SK-N-SH (cell line): Measurements from ENCODE around the gene WNK4. TPM values are rescaled to one million over a fixed set of nuclear protein-coding genes. Genes with fewer than 3 reads are reported as not detected.

ENCODE experiments used
- CTCF ChIA-PET: fragments of 300-600, 350-600 bp; formaldehyde crosslinking; extraction: SDS; loops from one replicate; lab custom pipeline; 2021; lab: Yijun Ruan, JAX
- POLR2A ChIA-PET: fragments of 350-600 bp; sonication (Branson Sonifier 250); formaldehyde crosslinking; extraction: SDS; loops from one replicate; lab custom pipeline; 2020; ENCODE audit warnings: antibody characterized with exemption, inconsistent platforms; lab: Yijun Ruan, JAX
- DNase-seq: peaks from one replicate; pipeline ENCODE4 v3.0.0; 2012
- H2AFZ ChIP-seq: fragments of 200-600 bp; sonication (generic); 2 replicates; pipeline ENCODE4 v1.8.1; 2016; ENCODE audit warnings: antibody characterized with exemption, mild to moderate bottlenecking, low read depth
- H3F3A ChIP-seq: fragments of 200-600 bp; sonication (generic); replicated peaks from 2 replicates; pipeline ENCODE3; 2016; ENCODE audit warnings: antibody characterized with exemption, mild to moderate bottlenecking; ENCODE audit not compliant: insufficient read depth
- H3K27ac ChIP-seq, 2 experiments: fragments of 200-500 bp in 1 of 2; fragments of 200-600 bp in 1 of 2; sonication (Bioruptor generic) in 1 of 2; sonication (generic), shearing (Covaris generic) in 1 of 2; 2 replicates each; pipeline versions ENCODE4 v1.5.1 to v1.6.1; 2014 to 2016; ENCODE audit warnings: low read depth in 2 of 2, inconsistent platforms in 1 of 2, low read length in 1 of 2, mild to moderate bottlenecking in 1 of 2, mixed read lengths in 1 of 2
- H3K27me3 ChIP-seq: fragments of 200-600 bp; sonication (generic), shearing (Covaris generic); 2 replicates; pipeline ENCODE4 v1.6.1; 2016; ENCODE audit warnings: mixed run types; ENCODE audit not compliant: insufficient read depth
- H3K36me3 ChIP-seq, 2 experiments: fragments of 200-500 bp in 1 of 2; fragments of 200-600 bp in 1 of 2; sonication (Bioruptor generic) in 1 of 2; sonication (generic) in 1 of 2; replicated peaks in 1 of 2; 2 replicates each; pipeline versions ENCODE3 to v1.5.1; 2014 to 2016; ENCODE audit warnings: low read length in 1 of 2, mild to moderate bottlenecking in 1 of 2; ENCODE audit not compliant: insufficient read depth in 2 of 2, control insufficient read depth in 1 of 2
- H3K4me1 ChIP-seq, 2 experiments: fragments of 200-500 bp in 1 of 2; fragments of 200-600 bp in 1 of 2; sonication (Bioruptor generic) in 1 of 2; sonication (generic), shearing (Covaris generic) in 1 of 2; 2 replicates each; pipeline versions ENCODE4 v1.5.1 to v1.6.1; 2014 to 2016; ENCODE audit warnings: low read depth in 1 of 2, low read length in 1 of 2, mixed run types in 1 of 2; ENCODE audit not compliant: insufficient read depth in 2 of 2, control insufficient read depth in 1 of 2
- H3K4me2 ChIP-seq: fragments of 200-600 bp; sonication (generic), shearing (Covaris generic); 2 replicates; pipeline ENCODE4 v1.6.1; 2017; ENCODE audit warnings: mixed run types
- H3K4me3 ChIP-seq, 2 experiments: fragments of 200-500 bp in 1 of 2; fragments of 200-600 bp in 1 of 2; sonication (Bioruptor generic) in 1 of 2; sonication (generic), shearing (Covaris generic) in 1 of 2; 2 replicates each; pipeline versions ENCODE4 v1.5.1 to v1.8.1; 2014 to 2016; ENCODE audit warnings: low read depth in 2 of 2, inconsistent platforms in 1 of 2, low read length in 1 of 2, mild to moderate bottlenecking in 1 of 2, mixed read lengths in 1 of 2, moderate library complexity in 1 of 2
- H3K79me2 ChIP-seq: fragments of 200-600 bp; sonication (generic); 2 replicates; pipeline ENCODE4 v1.8.1; 2017; ENCODE audit warnings: mild to moderate bottlenecking; ENCODE audit not compliant: insufficient read depth
- H3K9ac ChIP-seq: fragments of 200-600 bp; sonication (generic); 2 replicates; pipeline ENCODE4 v1.6.1; 2017; ENCODE audit warnings: mixed run types
- H3K9me2 ChIP-seq: fragments of 200-600 bp; sonication (generic); 2 replicates; pipeline ENCODE4 v1.6.1; 2017; ENCODE audit warnings: mixed run types
- H3K9me3 ChIP-seq: fragments of 200-600 bp; sonication (generic); 2 replicates; pipeline ENCODE4 v1.6.1; 2017; ENCODE audit warnings: mixed run types, mild to moderate bottlenecking, moderate library complexity
- H4K20me1 ChIP-seq: fragments of 200-600 bp; sonication (generic); 2 replicates; pipeline ENCODE4 v1.6.1; 2017; ENCODE audit warnings: mild to moderate bottlenecking, mixed run types; ENCODE audit not compliant: insufficient read depth
- EP300 ChIP-seq, 2 experiments: IDR thresholded peaks; 2 replicates each; pipeline versions ENCODE4 v1.4.0 to v1.6.1; 2012; ENCODE audit warnings: borderline replicate concordance in 1 of 2, low read depth in 1 of 2, low read length in 1 of 2
- EZH2phosphoT487 ChIP-seq: fragments of 200-600 bp; sonication (generic); IDR thresholded peaks from 2 replicates; pipeline ENCODE4 v1.6.1; 2017; ENCODE audit warnings: low read depth, mixed run types, mild to moderate bottlenecking, antibody characterized with exemption, moderate library complexity, borderline replicate concordance
- FOXJ3 ChIP-seq: sonication (generic); formaldehyde crosslinking; IDR thresholded peaks from 2 replicates; pipeline ENCODE4 v1.5.1; 2020; ENCODE audit warnings: mild to moderate bottlenecking, missing genetic modification reagents
- JUND ChIP-seq: IDR thresholded peaks from 2 replicates; pipeline ENCODE4 v1.4.0; 2012
- MEF2A ChIP-seq: IDR thresholded peaks from 2 replicates; pipeline ENCODE4 v1.4.0; 2012; ENCODE audit warnings: low read depth, borderline replicate concordance
- MXI1 ChIP-seq: IDR thresholded peaks from 2 replicates; pipeline ENCODE4 v1.6.1; 2012; ENCODE audit warnings: mild to moderate bottlenecking, low read depth, low read length, improper control_type of control experiment
- NFIC ChIP-seq: IDR thresholded peaks from 2 replicates; pipeline ENCODE4 v1.4.0; 2012; ENCODE audit warnings: borderline replicate concordance
- NRF1 ChIP-seq: IDR thresholded peaks from 2 replicates; pipeline ENCODE4 v1.6.1; 2012; ENCODE audit warnings: low read depth, mild to moderate bottlenecking, low read length
- POLR2AphosphoS5 ChIP-seq: IDR thresholded peaks from 2 replicates; pipeline ENCODE4 v1.6.1; 2012; ENCODE audit warnings: low read depth, low read length
- RAD21 ChIP-seq: IDR thresholded peaks from 2 replicates; pipeline ENCODE4 v1.6.1; 2012; ENCODE audit warnings: mild to moderate bottlenecking, low read length
- RCOR1 ChIP-seq: fragments of 150-350 bp; IDR thresholded peaks from 2 replicates; pipeline ENCODE4 v1.6.1; 2017; ENCODE audit warnings: antibody characterized with exemption, low read length
- RXRA ChIP-seq: IDR thresholded peaks from 2 replicates; pipeline ENCODE4 v1.4.0; 2012; ENCODE audit warnings: low read depth, mild to moderate bottlenecking, borderline replicate concordance
- SIN3A ChIP-seq: IDR thresholded peaks from 2 replicates; pipeline ENCODE4 v1.6.1; 2012; ENCODE audit warnings: low read depth, mild to moderate bottlenecking, low read length, moderate library complexity, borderline replicate concordance
- TEAD4 ChIP-seq: IDR thresholded peaks from 2 replicates; pipeline ENCODE4 v1.4.0; 2012; ENCODE audit warnings: mild to moderate bottlenecking, borderline replicate concordance; ENCODE audit not compliant: insufficient read depth
- YY1 ChIP-seq: IDR thresholded peaks from 2 replicates; pipeline ENCODE4 v1.4.0; 2012; ENCODE audit warnings: low read depth, mild to moderate bottlenecking
- WGBS: methylation state at CpG from one replicate; pipeline ENCODE4 v1.1.6; 2017; ENCODE audit warnings: low lambda C conversion rate; 5-methylcytosine and 5-hydroxymethylcytosine counted together
- polyA plus RNA-seq, 3 experiments: library from polyadenylated mRNA; depleted of rRNA; stranded (reverse); fragments of >200 nt; gene quantifications; 2 replicates each; pipeline ENCODE4 v1.2.3, GENCODE V29; 2012
- TF ChIP-seq, protein P1 (sequence below): fragments of 150-350 bp; IDR thresholded peaks from 2 replicates; pipeline ENCODE4 v1.6.1; 2016; ENCODE audit warnings: mild to moderate bottlenecking, low read depth, low read length
- TF ChIP-seq, protein P2 (sequence below): IDR thresholded peaks from 2 replicates; pipeline ENCODE4 v1.6.1; 2012; ENCODE audit warnings: mild to moderate bottlenecking, low read depth, low read length, moderate library complexity
- TF ChIP-seq, protein P3 (sequence below): fragments of 150-350 bp; IDR thresholded peaks from 2 replicates; pipeline ENCODE4 v1.6.1; 2017; ENCODE audit warnings: antibody characterized with exemption, low read length, low read depth, borderline replicate concordance
- TF ChIP-seq, protein P4 (sequence below): IDR thresholded peaks from 2 replicates; pipeline ENCODE4 v1.4.0; 2012; ENCODE audit warnings: low read depth, borderline replicate concordance

Gene WNK4
- polyA plus RNA-seq, 1 of the 3 experiments (the other 2 are of a cell fraction) = 12.5 TPM

DNA sequence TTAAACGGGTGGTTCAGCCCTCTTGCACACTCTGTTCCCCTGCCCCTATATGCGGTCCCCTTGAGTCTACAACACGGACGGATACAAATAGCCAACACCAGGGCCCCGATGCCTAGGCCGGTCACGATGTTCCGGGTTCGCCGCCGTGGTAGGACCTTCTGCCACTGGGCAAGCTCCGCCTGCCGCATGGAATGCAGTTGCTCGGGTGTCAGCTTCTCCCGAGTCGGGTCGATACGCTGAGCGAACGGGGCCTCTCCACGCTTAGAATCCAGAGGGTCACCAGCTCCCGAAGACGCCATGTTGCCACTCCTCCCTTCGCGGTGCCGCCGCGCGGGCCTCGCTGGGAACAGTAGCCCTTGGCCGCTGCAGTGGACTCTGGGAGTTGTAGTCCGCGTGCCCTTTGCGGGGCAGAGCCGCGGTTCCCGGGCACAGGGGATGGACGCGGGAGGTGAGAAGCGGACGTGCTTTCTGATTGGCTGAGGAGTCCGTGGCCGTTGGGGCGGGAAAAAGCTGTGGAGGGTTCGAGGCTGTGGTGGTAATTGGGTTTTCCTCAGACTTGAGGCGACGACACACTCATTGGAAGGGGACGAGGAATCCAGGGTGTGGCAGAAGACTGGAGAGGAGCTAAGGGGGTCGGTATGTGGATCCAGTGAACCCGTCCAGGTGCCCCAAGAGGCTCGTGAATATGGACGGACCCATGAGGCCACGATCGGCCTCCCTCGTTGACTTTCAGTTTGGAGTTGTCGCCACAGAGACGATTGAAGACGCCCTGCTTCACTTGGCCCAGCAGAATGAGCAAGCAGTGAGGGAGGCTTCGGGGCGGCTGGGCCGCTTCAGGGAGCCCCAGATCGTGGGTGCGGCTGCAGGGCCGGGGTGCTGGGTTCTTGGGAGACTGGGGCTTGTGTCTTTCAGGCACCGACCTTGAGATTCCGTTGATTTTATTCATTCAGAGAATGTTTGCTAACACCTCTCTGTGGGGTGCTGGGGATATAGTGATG lies 18.3 kb downstream of the WNK4 start, which contains the start of the genes CNTD1 and COA3 (continued):
- no peak for TF ChIP-seq NFIC
- TF ChIP-seq RCOR1 = 0 out of 2 replicates have a peak, but pooled peaks have one; percentile 15
- TF ChIP-seq RAD21 = no peak
- TF ChIP-seq SIN3A = peak; percentile 78
- no peak for TF ChIP-seq RXRA
- TF ChIP-seq YY1 = peak; percentile 94
- TF ChIP-seq NRF1 = no peak
- TF ChIP-seq TEAD4 = no peak
- TF ChIP-seq POLR2AphosphoS5 = peak; percentile 74
- no peak for TF ChIP-seq JUND
- TF ChIP-seq, protein P1, sequence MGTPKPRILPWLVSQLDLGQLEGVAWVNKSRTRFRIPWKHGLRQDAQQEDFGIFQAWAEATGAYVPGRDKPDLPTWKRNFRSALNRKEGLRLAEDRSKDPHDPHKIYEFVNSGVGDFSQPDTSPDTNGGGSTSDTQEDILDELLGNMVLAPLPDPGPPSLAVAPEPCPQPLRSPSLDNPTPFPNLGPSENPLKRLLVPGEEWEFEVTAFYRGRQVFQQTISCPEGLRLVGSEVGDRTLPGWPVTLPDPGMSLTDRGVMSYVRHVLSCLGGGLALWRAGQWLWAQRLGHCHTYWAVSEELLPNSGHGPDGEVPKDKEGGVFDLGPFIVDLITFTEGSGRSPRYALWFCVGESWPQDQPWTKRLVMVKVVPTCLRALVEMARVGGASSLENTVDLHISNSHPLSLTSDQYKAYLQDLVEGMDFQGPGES = no peak
- TF ChIP-seq, protein P2, sequence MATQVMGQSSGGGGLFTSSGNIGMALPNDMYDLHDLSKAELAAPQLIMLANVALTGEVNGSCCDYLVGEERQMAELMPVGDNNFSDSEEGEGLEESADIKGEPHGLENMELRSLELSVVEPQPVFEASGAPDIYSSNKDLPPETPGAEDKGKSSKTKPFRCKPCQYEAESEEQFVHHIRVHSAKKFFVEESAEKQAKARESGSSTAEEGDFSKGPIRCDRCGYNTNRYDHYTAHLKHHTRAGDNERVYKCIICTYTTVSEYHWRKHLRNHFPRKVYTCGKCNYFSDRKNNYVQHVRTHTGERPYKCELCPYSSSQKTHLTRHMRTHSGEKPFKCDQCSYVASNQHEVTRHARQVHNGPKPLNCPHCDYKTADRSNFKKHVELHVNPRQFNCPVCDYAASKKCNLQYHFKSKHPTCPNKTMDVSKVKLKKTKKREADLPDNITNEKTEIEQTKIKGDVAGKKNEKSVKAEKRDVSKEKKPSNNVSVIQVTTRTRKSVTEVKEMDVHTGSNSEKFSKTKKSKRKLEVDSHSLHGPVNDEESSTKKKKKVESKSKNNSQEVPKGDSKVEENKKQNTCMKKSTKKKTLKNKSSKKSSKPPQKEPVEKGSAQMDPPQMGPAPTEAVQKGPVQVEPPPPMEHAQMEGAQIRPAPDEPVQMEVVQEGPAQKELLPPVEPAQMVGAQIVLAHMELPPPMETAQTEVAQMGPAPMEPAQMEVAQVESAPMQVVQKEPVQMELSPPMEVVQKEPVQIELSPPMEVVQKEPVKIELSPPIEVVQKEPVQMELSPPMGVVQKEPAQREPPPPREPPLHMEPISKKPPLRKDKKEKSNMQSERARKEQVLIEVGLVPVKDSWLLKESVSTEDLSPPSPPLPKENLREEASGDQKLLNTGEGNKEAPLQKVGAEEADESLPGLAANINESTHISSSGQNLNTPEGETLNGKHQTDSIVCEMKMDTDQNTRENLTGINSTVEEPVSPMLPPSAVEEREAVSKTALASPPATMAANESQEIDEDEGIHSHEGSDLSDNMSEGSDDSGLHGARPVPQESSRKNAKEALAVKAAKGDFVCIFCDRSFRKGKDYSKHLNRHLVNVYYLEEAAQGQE = no peak

DNA sequence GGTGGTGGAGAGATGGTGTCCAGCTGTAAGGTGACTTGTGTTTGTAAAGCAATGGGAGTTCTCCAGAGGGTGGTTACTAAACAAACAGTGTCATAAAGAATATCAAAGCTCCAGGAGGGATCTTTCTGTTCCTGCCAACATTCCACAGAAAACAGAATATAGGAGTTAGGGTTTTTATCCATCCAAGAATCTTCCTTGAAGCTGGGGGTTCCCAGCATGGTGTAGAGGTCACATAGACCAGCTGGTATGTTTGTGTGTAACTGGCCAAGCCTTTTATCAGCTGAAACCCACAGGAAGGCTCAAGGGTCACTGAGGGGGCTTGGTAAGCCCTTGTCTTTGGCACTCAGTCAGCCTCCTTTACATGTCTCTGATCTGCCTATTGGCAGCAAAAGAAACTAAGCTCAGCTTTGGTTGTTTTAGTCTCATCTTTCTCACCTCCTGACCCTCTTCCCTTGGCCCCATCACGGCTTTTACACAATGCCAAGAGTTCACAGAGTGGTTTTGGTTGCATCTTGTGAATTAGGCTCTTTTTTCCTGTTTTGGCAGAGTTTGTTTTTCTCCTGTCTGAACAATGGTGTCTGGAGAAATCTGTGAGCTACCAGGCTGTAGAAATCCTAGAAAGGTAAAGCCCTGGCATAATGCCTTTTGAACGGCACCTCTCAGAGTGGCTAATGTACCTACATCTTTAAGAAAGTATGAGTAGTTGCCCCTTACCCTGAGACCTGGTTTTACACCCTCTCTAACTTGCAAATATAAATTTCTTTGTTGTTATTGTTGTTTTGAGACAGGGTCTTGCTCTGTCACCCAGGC lies 22.9 kb downstream of the WNK4 start:
- 48% methylated on average over 2 of the region's 2 CpGs for WGBS
- Histone ChIP-seq H3K4me3 (no peak overlapping the region), H3K27me3 (no peaks in the 10 kb centered on the region), H4K20me1 (no peaks in the 10 kb centered on the region), H3K4me1 (peaks cover 0 to 3% of the 10 kb centered on the region in 2 experiments; a peak in 1 of 4 replicates), H3K9ac (no peak overlapping the region), H2AFZ (no peak overlapping the region), H3K9me3 (no peaks in the 10 kb centered on the region), H3K4me2 (no peak overlapping the region), H3K9me2 (no peaks in the 10 kb centered on the region), H3F3A (no peaks in the 10 kb centered on the region), H3K27ac (no peak overlapping the region), H3K79me2 (peaks cover under 1% of the 10 kb centered on the region; the same call in 1 of the 2 replicates), H3K36me3 (no peaks in the 10 kb centered on the region)
- POLR2A ChIA-PET = no interaction called here
- no peak for DNase-seq
- CTCF ChIA-PET = interaction anchor here (0.6 to 1.3 kb wide), 3 partner anchors 17 to 41 kb away, joined by 3 to 8 read pairs (median 4); no protein-coding TSS in a partner anchor
- TF ChIP-seq YY1 (no peak), EP300 (IDR thresholded peaks at IDR 0.05; ENCODE audit: borderline replicate concordance in 1 of 2, low read depth in 1 of 2, low read length in 1 of 2) (no peak), MXI1 (no peak), NFIC (no peak), MEF2A (no peak), RCOR1 (no peak), EZH2phosphoT487 (no peak), FOXJ3 (CRISPR knock-in tag) (no peak), TEAD4 (no peak)
- TF ChIP-seq, protein P3, sequence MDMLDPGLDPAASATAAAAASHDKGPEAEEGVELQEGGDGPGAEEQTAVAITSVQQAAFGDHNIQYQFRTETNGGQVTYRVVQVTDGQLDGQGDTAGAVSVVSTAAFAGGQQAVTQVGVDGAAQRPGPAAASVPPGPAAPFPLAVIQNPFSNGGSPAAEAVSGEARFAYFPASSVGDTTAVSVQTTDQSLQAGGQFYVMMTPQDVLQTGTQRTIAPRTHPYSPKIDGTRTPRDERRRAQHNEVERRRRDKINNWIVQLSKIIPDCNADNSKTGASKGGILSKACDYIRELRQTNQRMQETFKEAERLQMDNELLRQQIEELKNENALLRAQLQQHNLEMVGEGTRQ = no peak
- TF ChIP-seq, protein P4, sequence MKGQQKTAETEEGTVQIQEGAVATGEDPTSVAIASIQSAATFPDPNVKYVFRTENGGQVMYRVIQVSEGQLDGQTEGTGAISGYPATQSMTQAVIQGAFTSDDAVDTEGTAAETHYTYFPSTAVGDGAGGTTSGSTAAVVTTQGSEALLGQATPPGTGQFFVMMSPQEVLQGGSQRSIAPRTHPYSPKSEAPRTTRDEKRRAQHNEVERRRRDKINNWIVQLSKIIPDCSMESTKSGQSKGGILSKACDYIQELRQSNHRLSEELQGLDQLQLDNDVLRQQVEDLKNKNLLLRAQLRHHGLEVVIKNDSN = no peak
